ENCODE data around the gene PLIN3.
"Not testable (repeated sequence)": the region's sequence is repeated elsewhere in the genome, so short reads cannot be mapped to it uniquely, and the experiment has no call there.

The PLIN3 gene

GRCh38 chr19:4839192-4839591 lies 28.3 kb downstream of the PLIN3 start:
- DNase-seq (ENCODE audit: low spot score in 2 of 2) (no peak), ATAC-seq (no peak)
- H3K4me3 Mint-ChIP-seq, result no peak overlapping the region
- peaks cover 18% of the 10 kb centered on the region for H3K4me1 Mint-ChIP-seq
- H3K36me3 Mint-ChIP-seq, result peaks cover 62% of the 10 kb centered on the region
- H3K27ac Mint-ChIP-seq, result no peak overlapping the region
- no peaks in the 10 kb centered on the region for H3K9me3 Mint-ChIP-seq

- peaks cover 25% of the 10 kb centered on the region for H3K4me1 Mint-ChIP-seq
- peak overlapping the region; percentile 93 for H3K4me3 Mint-ChIP-seq
- no peak overlapping the region for H3K27ac Mint-ChIP-seq
- H3K9me3 Mint-ChIP-seq, result no peaks in the 10 kb centered on the region
- H3K36me3 Mint-ChIP-seq, result peaks cover 33% of the 10 kb centered on the region
- DNase-seq (ENCODE audit: low spot score in 2 of 2) (no peak), ATAC-seq (no peak)
These were observed 34.7 kb downstream of the PLIN3 start for GRCh38 chr19:4832776-4833175.

- Mint-ChIP-seq H3K27ac (peak overlapping the region; percentile 95), H3K4me3 (peak overlapping the region; percentile 93), H3K4me1 (peaks cover 28% of the 10 kb centered on the region), H3K36me3 (peaks cover 39% of the 10 kb centered on the region)
- ATAC-seq; DNase-seq (ENCODE audit: low spot score in 2 of 2); H3K9me3 Mint-ChIP-seq: not testable (repeated sequence)
These were observed 35.5 kb downstream of the PLIN3 start for GRCh38 chr19:4831979-4832340.

- H3K27ac Mint-ChIP-seq, result peak within 1 kb of the TSS; percentile 95
- DNase-seq (ENCODE audit: low spot score in 2 of 2), result peak; percentile 59 to 86
These were observed 36.0 kb downstream of the PLIN3 start, which contains the start of gene TICAM1 for GRCh38 chr19:4831304-4831978. TICAM1 (minus strand) TSS chr19:4831712; CDS start chr19:4818377, 13,335 bp downstream.

GRCh38 chr19:4830768-4831265 lies 36.6 kb downstream of the PLIN3 start:
- H3K27ac Mint-ChIP-seq, result peak overlapping the region; percentile 95
- peaks cover 48% of the 10 kb centered on the region for H3K36me3 Mint-ChIP-seq
- H3K4me1 Mint-ChIP-seq, result peaks cover 28% of the 10 kb centered on the region
- DNase-seq (ENCODE audit: low spot score in 2 of 2) (peak in 1 of 2 donors; percentile 59), ATAC-seq (no peak)
- peak overlapping the region; percentile 93 for H3K4me3 Mint-ChIP-seq
- H3K9me3 Mint-ChIP-seq, result no peaks in the 10 kb centered on the region

More at GRCh38 chr19:4831304-4831978, 36.0 kb downstream of the PLIN3 start, which contains the start of gene TICAM1:
- peak; percentile 94 for ATAC-seq
- peaks cover 44% of the 10 kb centered on the region for H3K36me3 Mint-ChIP-seq
- H3K4me3 Mint-ChIP-seq, result peak within 1 kb of the TSS; percentile 93
- H3K9me3 Mint-ChIP-seq, result no peaks in the 10 kb centered on the region
- peaks cover 28% of the 10 kb centered on the region for H3K4me1 Mint-ChIP-seq

GRCh38 chr19:4830332-4830731 lies 37.1 kb downstream of the PLIN3 start:
- DNase-seq (ENCODE audit: low spot score in 2 of 2), result no peak
- Mint-ChIP-seq H3K4me3 (peak overlapping the region; percentile 93), H3K9me3 (no peaks in the 10 kb centered on the region), H3K27ac (peak overlapping the region; percentile 95), H3K36me3 (peaks cover 52% of the 10 kb centered on the region), H3K4me1 (peaks cover 28% of the 10 kb centered on the region)
- ATAC-seq, result no peak

GRCh38 chr19:4829001-4829712 lies 38.3 kb downstream of the PLIN3 start:
- peaks cover 28% of the 10 kb centered on the region for H3K4me1 Mint-ChIP-seq
- H3K27ac Mint-ChIP-seq, result peak overlapping the region; percentile 48
- no peak for ATAC-seq
- peaks cover 63% of the 10 kb centered on the region for H3K36me3 Mint-ChIP-seq
- peak overlapping the region; percentile 93 for H3K4me3 Mint-ChIP-seq
- no peaks in the 10 kb centered on the region for H3K9me3 Mint-ChIP-seq
- no peak for DNase-seq (ENCODE audit: low spot score in 2 of 2)

GRCh38 chr19:4823577-4823976 lies 43.9 kb downstream of the PLIN3 start:
- DNase-seq (ENCODE audit: low spot score in 2 of 2) (no peak), ATAC-seq (no peak)
- Mint-ChIP-seq H3K27ac (no peak overlapping the region), H3K4me1 (peaks cover 6% of the 10 kb centered on the region), H3K36me3 (peaks cover 84% of the 10 kb centered on the region), H3K9me3 (no peaks in the 10 kb centered on the region), H3K4me3 (no peak overlapping the region)

GRCh38 chr19:4822354-4822753 lies 45.1 kb downstream of the PLIN3 start:
- not testable (repeated sequence) for H3K27ac Mint-ChIP-seq; ATAC-seq; H3K4me3 Mint-ChIP-seq; DNase-seq (ENCODE audit: low spot score in 2 of 2); H3K4me1 Mint-ChIP-seq; H3K9me3 Mint-ChIP-seq
- H3K36me3 Mint-ChIP-seq, result peaks cover 85% of the 10 kb centered on the region

- Mint-ChIP-seq H3K4me3 (no peak overlapping the region), H3K27ac (no peak overlapping the region), H3K9me3 (no peaks in the 10 kb centered on the region), H3K4me1 (peaks cover 11% of the 10 kb centered on the region), H3K36me3 (peaks cover 84% of the 10 kb centered on the region)
- ATAC-seq (no peak), DNase-seq (ENCODE audit: low spot score in 2 of 2) (no peak)
These were observed 46.2 kb downstream of the PLIN3 start for GRCh38 chr19:4821265-4821664.

GRCh38 chr19:4817467-4818277 lies 49.8 kb downstream of the PLIN3 start:
- peaks cover 32% of the 10 kb centered on the region for H3K4me1 Mint-ChIP-seq
- H3K36me3 Mint-ChIP-seq, result peaks cover 68% of the 10 kb centered on the region
- ATAC-seq (no peak), DNase-seq (ENCODE audit: low spot score in 2 of 2) (no peak)
- H3K9me3 Mint-ChIP-seq, result no peaks in the 10 kb centered on the region
- peak overlapping the region; percentile 45 for H3K27ac Mint-ChIP-seq
- no peak overlapping the region for H3K4me3 Mint-ChIP-seq

GRCh38 chr19:4816950-4817278 lies 50.6 kb downstream of the PLIN3 start:
- Mint-ChIP-seq H3K4me1 (peaks cover 38% of the 10 kb centered on the region), H3K27ac (no peak overlapping the region)

GRCh38 chr19:4816202-4816949 lies 51.1 kb downstream of the PLIN3 start:
- no peak for ATAC-seq
- Mint-ChIP-seq H3K36me3 (peaks cover 66% of the 10 kb centered on the region), H3K9me3 (no peaks in the 10 kb centered on the region), H3K4me3 (no peak overlapping the region), H3K4me1 (peaks cover 43% of the 10 kb centered on the region), H3K27ac (peak overlapping the region; percentile 21)
- no peak for DNase-seq (ENCODE audit: low spot score in 2 of 2)

More at GRCh38 chr19:4816950-4817278, 50.6 kb downstream of the PLIN3 start:
- Mint-ChIP-seq H3K4me3 (no peak overlapping the region), H3K9me3 (no peaks in the 10 kb centered on the region), H3K36me3 (peaks cover 62% of the 10 kb centered on the region)
- no peak for DNase-seq (ENCODE audit: low spot score in 2 of 2)
- ATAC-seq, result no peak

GRCh38 chr19:4815426-4816201 lies 51.9 kb downstream of the PLIN3 start:
- Mint-ChIP-seq H3K27ac (peak overlapping the region; percentile 21), H3K4me1 (peaks cover 45% of the 10 kb centered on the region), H3K9me3 (no peaks in the 10 kb centered on the region), H3K4me3 (peak overlapping the region; percentile 49), H3K36me3 (peaks cover 65% of the 10 kb centered on the region)
- peak; percentile 50 to 85 for DNase-seq (ENCODE audit: low spot score in 2 of 2)
- ATAC-seq, result peak; percentile 82

All from stimulated activated effector memory CD8-positive, alpha-beta T cell treated with anti-CD3 and anti-CD28 coated beads, Interleukin-12 subunit alpha, Interleukin-12 subunit beta, amount 100 ng/mL, for 72 hours (primary cell).